HepG2 (cell line): ENCODE data around the gene CSNK2A1. TPM values are rescaled to one million over a fixed set of nuclear protein-coding genes. Genes with fewer than 3 reads are reported as not detected.

Source experiments
- ARNT ChIP-seq: fragments of 450-650 bp; IDR thresholded peaks from 2 replicates; pipeline ENCODE4 v1.6.1; 2017
- ATF1 ChIP-seq: IDR thresholded peaks from 2 replicates; pipeline ENCODE4 v1.6.1; 2016; ENCODE audit warnings: mild to moderate bottlenecking, control low read depth
- CHD2 ChIP-seq: IDR thresholded peaks from 2 replicates; pipeline ENCODE4 v1.6.1; 2011; ENCODE audit warnings: low read depth, low read length, improper control_type of control experiment
- FOXC1 ChIP-seq: sonication (generic); formaldehyde crosslinking; IDR thresholded peaks from 2 replicates; pipeline ENCODE4 v1.8.0; 2022; ENCODE audit warnings: mild to moderate bottlenecking, missing genetic modification reagents, borderline replicate concordance
- GABPB1 ChIP-seq: IDR thresholded peaks from 2 replicates; pipeline ENCODE4 v1.6.1; 2016; ENCODE audit warnings: mild to moderate bottlenecking, missing genetic modification reagents, moderate library complexity, missing compliant biosample characterization
- HES4 ChIP-seq: sonication (generic); formaldehyde crosslinking; IDR thresholded peaks from 2 replicates; pipeline ENCODE4 v1.9.0; 2021; ENCODE audit warnings: mild to moderate bottlenecking, missing genetic modification reagents, borderline replicate concordance
- HMGA1 ChIP-seq: sonication (generic); formaldehyde crosslinking; conservative IDR thresholded peaks from 2 replicates; pipeline ENCODE4 v1.4.0; 2020; ENCODE audit warnings: missing genetic modification reagents
- IKZF1 ChIP-seq: fragments of 450-650 bp; IDR thresholded peaks from 2 replicates; pipeline ENCODE4 v1.7.1; 2016
- NCOA2 ChIP-seq: sonication (generic); formaldehyde crosslinking; IDR thresholded peaks from 2 replicates; pipeline ENCODE4 v1.8.0; 2022; ENCODE audit warnings: inconsistent platforms
- NONO ChIP-seq, 2 experiments: fragments of 450-650 bp in 1 of 2; sonication (generic) in 1 of 2; formaldehyde crosslinking in 1 of 2; IDR thresholded peaks in 1 of 2; conservative IDR thresholded peaks in 1 of 2; 2 replicates each; pipeline versions ENCODE4 v1.6.1 to v1.8.0; 2017 to 2022; ENCODE audit warnings: mild to moderate bottlenecking in 1 of 2, missing genetic modification reagents in 1 of 2, moderate library complexity in 1 of 2
- NPAS2 ChIP-seq: sonication (generic); formaldehyde crosslinking; IDR thresholded peaks from 2 replicates; pipeline ENCODE4 v1.8.0; 2022; ENCODE audit warnings: mild to moderate bottlenecking, missing genetic modification reagents, borderline replicate concordance
- NR1H2 ChIP-seq: sonication (generic); formaldehyde crosslinking; IDR thresholded peaks from 2 replicates; pipeline ENCODE4 v1.8.1; 2022; ENCODE audit warnings: low read depth, missing genetic modification reagents, borderline replicate concordance
- PAX8 ChIP-seq: sonication (generic); formaldehyde crosslinking; IDR thresholded peaks from 2 replicates; pipeline ENCODE4 v1.8.0; 2022; ENCODE audit warnings: mild to moderate bottlenecking, missing genetic modification reagents, borderline replicate concordance
- SRSF4 ChIP-seq: fragments of 200-400 bp; formaldehyde crosslinking; IDR thresholded peaks from one replicate; pipeline ENCODE4 v1.6.1; 2018; ENCODE audit warnings: mild to moderate bottlenecking, low read depth, low read length, moderate library complexity; ENCODE audit not compliant: poor library complexity, severe bottlenecking
- SSRP1 ChIP-seq: IDR thresholded peaks from 2 replicates; pipeline ENCODE4 v1.6.1; 2016; ENCODE audit warnings: control low read depth
- STAT5B ChIP-seq: sonication (generic); formaldehyde crosslinking; IDR thresholded peaks from 2 replicates; pipeline ENCODE4 v1.4.0; 2020; ENCODE audit warnings: missing genetic modification reagents
- TARDBP ChIP-seq: sonication (generic); formaldehyde crosslinking; IDR thresholded peaks from 2 replicates; pipeline ENCODE4 v1.8.0; 2022; ENCODE audit warnings: mild to moderate bottlenecking, missing genetic modification reagents
- ZNF235 ChIP-seq: sonication (generic); formaldehyde crosslinking; IDR thresholded peaks from 2 replicates; pipeline ENCODE4 v1.8.1; 2023; ENCODE audit warnings: mild to moderate bottlenecking, missing genetic modification reagents, borderline replicate concordance
- ZNF329 ChIP-seq: sonication (generic); formaldehyde crosslinking; IDR thresholded peaks from 2 replicates; pipeline ENCODE4 v1.9.0; 2021; ENCODE audit warnings: low read depth, mild to moderate bottlenecking, missing genetic modification reagents
- ZNF350 ChIP-seq: sonication (generic); formaldehyde crosslinking; IDR thresholded peaks from 2 replicates; pipeline ENCODE4 v1.4.0; 2020; ENCODE audit warnings: mild to moderate bottlenecking, low read depth, missing genetic modification reagents, borderline replicate concordance
- ZNF383 ChIP-seq: sonication (generic); formaldehyde crosslinking; IDR thresholded peaks from 2 replicates; pipeline ENCODE4 v1.4.0; 2020; ENCODE audit warnings: missing genetic modification reagents, mild to moderate bottlenecking, borderline replicate concordance
- ZNF430 ChIP-seq: sonication (generic); formaldehyde crosslinking; IDR thresholded peaks from 2 replicates; pipeline ENCODE4 v1.9.0; 2021; ENCODE audit warnings: mild to moderate bottlenecking, missing genetic modification reagents
- ZNF607 ChIP-seq: sonication (generic); formaldehyde crosslinking; IDR thresholded peaks from 2 replicates; pipeline ENCODE4 v1.5.1; 2020; ENCODE audit warnings: missing genetic modification reagents, mild to moderate bottlenecking, borderline replicate concordance
- ZNF709 ChIP-seq: sonication (generic); formaldehyde crosslinking; IDR thresholded peaks from 2 replicates; pipeline ENCODE4 v1.5.0; 2020; ENCODE audit warnings: mild to moderate bottlenecking, missing genetic modification reagents
- polyA plus RNA-seq, 8 experiments: library from polyadenylated mRNA; depleted of rRNA in 3 of 8; stranded (reverse) in 7 of 8; unstranded in 1 of 8; fragments of >200 nt; fragmentation: Illumina TruSeq in 4 of 8; extraction: Trizol in 4 of 8; gene quantifications; 2 replicates each; pipeline versions ENCODE4 v1.2.1 to v1.2.3, GENCODE V29; 2011 to 2016; ENCODE audit warnings: low read depth in 4 of 8, missing spikeins in 1 of 8, mixed read lengths in 1 of 8; ENCODE audit not compliant: insufficient read depth in 1 of 8
- total RNA-seq, 5 experiments: library from RNA; depleted of rRNA; stranded (reverse); fragments of >200 nt; fragmentation: Illumina TruSeq; extraction: Trizol; gene quantifications; 2 replicates each; pipeline ENCODE4 v1.2.3, GENCODE V29; 2016; ENCODE audit warnings: low read depth in 1 of 5
- TF ChIP-seq, protein P1 (sequence below): IDR thresholded peaks from 2 replicates; pipeline ENCODE4 v1.6.1; 2016; ENCODE audit warnings: missing compliant biosample characterization, missing genetic modification reagents, borderline replicate concordance
- TF ChIP-seq, protein P2 (sequence below): sonication (generic); formaldehyde crosslinking; IDR thresholded peaks from 2 replicates; pipeline ENCODE4 v1.4.0; 2020; ENCODE audit warnings: missing genetic modification reagents, borderline replicate concordance

Gene CSNK2A1
- total and polyA plus RNA-seq, 2 of the 13 experiments (the other 11 are each of a cell fraction or from before 2014, with no cell fraction given), result 153 to 231 TPM

DNA sequence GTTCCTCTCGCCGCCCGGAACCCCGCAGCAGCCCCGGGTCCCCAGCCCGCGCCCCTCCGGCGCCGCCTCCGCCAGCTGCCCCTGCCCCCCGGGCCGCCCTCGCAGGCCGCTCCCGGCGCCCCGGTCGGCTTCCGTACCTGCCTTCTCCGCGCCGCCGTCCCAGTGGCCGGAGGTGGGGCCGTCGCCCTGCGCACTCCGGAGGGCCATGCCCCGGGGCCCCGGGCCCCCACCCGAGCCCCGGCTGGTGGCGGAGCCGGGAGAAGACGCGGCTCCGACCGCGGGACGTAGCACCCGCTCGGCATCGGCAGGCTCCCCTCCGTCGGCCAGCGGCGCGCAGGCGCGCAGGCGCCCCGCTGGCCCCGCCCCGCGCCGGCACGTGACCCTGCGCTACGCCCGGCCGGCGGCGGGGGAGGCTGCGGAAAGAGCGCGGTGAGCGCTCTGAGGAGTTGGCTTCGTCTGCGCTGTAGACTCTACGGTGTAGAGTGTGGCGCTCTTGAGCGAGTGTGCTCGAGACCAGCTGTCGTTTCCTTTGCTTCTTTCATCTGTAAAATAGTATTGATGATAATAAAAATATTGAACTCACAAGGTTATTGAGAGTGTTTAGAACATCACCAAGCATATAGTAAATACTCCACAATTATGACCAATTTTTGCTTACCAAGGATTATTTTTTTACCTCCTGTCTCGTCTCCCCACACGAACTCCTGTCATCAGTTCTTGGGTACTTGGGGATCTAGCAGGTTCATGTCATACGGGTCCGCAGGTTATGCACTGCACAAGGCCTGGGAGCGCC lies 81.2 kb downstream of the CSNK2A1 start, which contains the start of gene TBC1D20 (continued):
- TF ChIP-seq, protein P1, sequence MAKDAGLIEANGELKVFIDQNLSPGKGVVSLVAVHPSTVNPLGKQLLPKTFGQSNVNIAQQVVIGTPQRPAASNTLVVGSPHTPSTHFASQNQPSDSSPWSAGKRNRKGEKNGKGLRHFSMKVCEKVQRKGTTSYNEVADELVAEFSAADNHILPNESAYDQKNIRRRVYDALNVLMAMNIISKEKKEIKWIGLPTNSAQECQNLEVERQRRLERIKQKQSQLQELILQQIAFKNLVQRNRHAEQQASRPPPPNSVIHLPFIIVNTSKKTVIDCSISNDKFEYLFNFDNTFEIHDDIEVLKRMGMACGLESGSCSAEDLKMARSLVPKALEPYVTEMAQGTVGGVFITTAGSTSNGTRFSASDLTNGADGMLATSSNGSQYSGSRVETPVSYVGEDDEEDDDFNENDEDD (CRISPR knock-in tag), result peak; percentile 95
- TF ChIP-seq, protein P2, sequence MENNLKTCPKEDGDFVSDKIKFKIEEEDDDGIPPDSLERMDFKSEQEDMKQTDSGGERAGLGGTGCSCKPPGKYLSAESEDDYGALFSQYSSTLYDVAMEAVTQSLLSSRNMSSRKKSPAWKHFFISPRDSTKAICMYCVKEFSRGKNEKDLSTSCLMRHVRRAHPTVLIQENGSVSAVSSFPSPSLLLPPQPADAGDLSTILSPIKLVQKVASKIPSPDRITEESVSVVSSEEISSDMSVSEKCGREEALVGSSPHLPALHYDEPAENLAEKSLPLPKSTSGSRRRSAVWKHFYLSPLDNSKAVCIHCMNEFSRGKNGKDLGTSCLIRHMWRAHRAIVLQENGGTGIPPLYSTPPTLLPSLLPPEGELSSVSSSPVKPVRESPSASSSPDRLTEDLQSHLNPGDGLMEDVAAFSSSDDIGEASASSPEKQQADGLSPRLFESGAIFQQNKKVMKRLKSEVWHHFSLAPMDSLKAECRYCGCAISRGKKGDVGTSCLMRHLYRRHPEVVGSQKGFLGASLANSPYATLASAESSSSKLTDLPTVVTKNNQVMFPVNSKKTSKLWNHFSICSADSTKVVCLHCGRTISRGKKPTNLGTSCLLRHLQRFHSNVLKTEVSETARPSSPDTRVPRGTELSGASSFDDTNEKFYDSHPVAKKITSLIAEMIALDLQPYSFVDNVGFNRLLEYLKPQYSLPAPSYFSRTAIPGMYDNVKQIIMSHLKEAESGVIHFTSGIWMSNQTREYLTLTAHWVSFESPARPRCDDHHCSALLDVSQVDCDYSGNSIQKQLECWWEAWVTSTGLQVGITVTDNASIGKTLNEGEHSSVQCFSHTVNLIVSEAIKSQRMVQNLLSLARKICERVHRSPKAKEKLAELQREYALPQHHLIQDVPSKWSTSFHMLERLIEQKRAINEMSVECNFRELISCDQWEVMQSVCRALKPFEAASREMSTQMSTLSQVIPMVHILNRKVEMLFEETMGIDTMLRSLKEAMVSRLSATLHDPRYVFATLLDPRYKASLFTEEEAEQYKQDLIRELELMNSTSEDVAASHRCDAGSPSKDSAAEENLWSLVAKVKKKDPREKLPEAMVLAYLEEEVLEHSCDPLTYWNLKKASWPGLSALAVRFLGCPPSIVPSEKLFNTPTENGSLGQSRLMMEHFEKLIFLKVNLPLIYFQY, result no peak
- TF ChIP-seq NONO (IDR thresholded peaks at IDR 0.05) (no peak), NONO (CRISPR knock-in tag; conservative IDR thresholded peaks at IDR 0.05) (no peak), ATF1 (CRISPR knock-in tag) (no peak), NPAS2 (no peak), ZNF383 (no peak), TARDBP (CRISPR knock-in tag) (peak; percentile 90), IKZF1 (no peak), GABPB1 (CRISPR knock-in tag) (peak; percentile 38), ZNF235 (CRISPR knock-in tag) (no peak), ARNT (no peak), ZNF709 (CRISPR knock-in tag) (no peak), NCOA2 (no peak; the same call in 1 of the 2 replicates), HES4 (peak; percentile 69), ZNF607 (CRISPR knock-in tag) (peak; percentile 77), ZNF350 (no peak), SRSF4 (no peak), ZNF430 (CRISPR knock-in tag) (peak; percentile 17; the same call in 1 of the 2 replicates), NR1H2 (CRISPR knock-in tag) (no peak), CHD2 (0 out of 2 replicates have a peak, but pooled peaks have one; percentile 30), PAX8 (CRISPR knock-in tag) (no peak), SSRP1 (CRISPR knock-in tag) (peak; percentile 77; the same call in 1 of the 2 replicates), STAT5B (no peak), HMGA1 (no peak), ZNF329 (CRISPR knock-in tag) (no peak), FOXC1 (no peak)
